HL-60/S4 treated with phorbol 12-myristate 13-acetate at 8.2 ng/mL for 4 days and 3 days (cell line): ENCODE data around the gene ADAM10.

Source experiments
- in situ Hi-C: fragments of 300-500 bp; cut with MboI; formaldehyde crosslinking; loops from 2 replicates; pipeline ENCODE4 v1.15.0; 2022; ENCODE audit warnings: low sequenced_read_pairs

ADAM10 gene

DNA sequence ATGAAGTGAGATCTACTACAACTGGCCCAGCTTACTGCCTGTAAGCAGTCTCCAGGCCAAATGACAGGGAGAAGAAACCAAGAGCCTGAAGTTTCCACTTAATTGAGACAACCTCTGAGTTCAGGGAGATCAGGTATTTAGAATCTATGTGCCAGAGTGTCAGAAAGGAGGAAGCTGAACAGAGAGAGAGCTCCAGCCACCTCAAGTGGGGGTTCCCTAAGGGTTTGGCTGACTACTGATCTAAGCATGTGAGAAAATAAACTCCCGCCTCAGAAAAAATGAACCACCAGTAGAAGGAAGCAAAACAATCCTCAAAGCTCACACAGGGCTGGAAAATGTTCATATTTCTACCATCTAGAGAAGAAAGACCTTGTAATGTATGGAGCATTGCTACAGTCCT, 25.0 kb downstream of the ADAM10 start:
- in situ Hi-C loops, result no loop called here

DNA sequence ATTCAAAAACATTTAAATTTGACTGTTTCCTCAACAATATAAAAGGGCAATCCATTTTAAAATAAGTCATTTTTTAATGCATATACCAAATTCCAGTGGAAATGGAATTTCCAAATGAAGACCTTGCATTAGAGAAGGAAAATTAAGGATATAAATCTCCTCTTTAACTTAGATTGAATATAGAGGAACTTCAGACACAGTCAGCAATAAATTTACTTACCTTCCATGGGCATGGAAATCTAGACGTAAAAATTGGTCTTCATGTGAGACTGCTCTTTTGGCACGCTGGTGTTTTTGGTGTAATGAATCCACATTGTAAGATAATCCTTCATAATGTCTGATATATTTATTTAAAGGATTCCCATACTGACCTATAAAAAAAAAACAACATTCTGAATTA, 32.1 kb downstream of the ADAM10 start:
- in situ Hi-C loops, result no loop called here

DNA sequence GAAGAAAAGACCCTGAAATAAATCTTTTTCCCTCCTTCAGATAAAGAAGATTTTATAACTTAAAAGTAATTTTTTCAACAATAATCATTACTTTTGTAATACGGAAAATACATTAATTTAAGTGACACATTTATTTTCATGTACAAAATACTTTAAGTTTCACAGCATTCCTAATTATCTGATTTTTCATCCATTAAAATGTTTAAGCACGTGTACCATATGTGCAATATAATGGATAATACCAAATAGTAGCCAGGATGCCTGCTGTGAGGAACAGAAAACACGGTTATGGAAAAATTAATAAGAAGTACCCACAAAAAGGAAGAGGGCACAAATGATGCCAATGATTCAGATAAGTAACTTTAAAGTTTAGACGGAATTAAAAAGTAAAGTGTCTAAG, 33.5 kb downstream of the ADAM10 start:
- in situ Hi-C loops, result no loop called here

DNA sequence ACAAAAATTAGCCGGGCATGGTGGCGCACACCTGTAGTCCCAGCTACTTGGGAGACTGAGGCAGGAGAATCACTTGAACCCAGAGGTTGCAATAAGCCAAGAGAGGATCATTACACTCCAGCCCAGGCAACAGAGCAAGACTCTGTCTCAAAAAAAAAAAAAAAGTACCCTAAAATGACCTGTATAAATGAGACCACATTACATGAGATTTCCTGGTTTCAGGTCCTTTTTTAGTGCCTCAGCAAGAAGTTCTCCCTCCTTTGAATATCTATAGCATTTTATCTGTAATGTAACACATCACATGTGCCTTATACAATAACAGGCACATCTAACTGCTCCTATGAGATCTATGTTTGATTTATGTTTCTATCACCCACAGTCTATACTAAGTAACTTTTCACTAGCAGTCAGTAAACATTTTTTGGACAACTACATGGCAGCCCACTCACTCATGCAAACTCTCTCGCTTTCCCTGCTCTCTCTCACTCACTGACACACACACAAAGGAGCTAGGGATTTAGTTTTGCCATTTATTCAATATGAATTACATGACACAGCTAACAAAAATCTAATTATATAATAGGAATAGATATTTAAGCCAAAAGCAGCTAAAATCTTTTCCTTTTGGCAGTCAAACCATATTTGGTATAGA, 34.1 kb downstream of the ADAM10 start:
- in situ Hi-C loops, result no loop called here

DNA sequence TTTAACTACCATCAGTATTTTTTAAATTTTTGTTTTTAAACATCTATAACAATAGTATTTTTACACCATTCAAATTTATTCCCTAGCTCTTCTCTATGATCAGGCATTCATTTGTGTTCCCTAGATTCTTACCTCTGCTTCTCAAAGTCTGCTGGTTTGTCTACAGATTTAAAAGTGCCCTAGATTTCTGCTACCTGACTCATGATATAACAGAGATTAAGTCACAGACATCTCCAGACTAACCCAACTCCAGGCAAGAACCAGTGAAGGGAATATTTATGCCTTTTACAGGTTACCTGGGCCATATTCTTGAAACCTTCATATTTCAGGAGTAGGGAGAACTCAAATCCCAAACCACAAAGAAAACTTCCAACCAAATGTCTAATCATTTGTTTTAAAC, 38.8 kb downstream of the ADAM10 start:
- in situ Hi-C loops, result no loop called here

GRCh38 chr15:58707397-58707796, 42.1 kb downstream of the ADAM10 start:
- in situ Hi-C loops, result no loop called here

GRCh38 chr15:58705105-58705504, 44.4 kb downstream of the ADAM10 start:
- in situ Hi-C loops, result no loop called here

DNA sequence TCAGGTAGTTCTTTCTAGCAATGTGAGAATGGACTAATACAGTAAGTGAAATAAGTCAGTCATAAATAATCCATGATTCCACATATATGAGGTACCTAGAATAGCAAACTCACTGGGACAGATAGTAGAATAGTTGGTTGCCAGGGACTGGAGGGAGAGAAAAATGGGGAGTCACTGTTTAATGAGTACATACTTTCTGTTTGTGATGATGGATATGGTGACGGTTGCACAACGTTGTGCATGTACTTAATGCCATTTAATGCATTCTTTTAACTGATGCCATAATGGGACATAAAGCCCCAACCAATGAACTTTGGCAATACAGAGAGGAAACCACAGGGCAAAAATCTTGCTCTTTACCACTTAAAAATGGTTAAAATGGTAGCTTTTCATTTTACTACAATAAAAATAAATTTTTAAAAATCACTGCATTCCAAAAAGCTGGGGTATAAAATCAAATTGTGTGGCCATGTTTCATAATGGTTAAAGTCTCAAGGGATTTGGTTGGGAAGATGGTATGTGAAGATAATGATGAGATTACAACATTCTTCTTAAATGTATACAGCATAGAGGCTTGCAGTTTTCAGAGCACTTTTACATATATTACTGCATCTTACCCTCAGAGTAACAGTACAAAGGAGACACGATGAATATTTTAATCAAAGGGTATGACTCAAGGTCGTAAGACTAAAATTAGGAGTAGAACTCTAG, 45.2 kb downstream of the ADAM10 start:
- in situ Hi-C loops, result no loop called here

GRCh38 chr15:58703610-58704009, 45.9 kb downstream of the ADAM10 start:
- in situ Hi-C loops, result no loop called here

DNA sequence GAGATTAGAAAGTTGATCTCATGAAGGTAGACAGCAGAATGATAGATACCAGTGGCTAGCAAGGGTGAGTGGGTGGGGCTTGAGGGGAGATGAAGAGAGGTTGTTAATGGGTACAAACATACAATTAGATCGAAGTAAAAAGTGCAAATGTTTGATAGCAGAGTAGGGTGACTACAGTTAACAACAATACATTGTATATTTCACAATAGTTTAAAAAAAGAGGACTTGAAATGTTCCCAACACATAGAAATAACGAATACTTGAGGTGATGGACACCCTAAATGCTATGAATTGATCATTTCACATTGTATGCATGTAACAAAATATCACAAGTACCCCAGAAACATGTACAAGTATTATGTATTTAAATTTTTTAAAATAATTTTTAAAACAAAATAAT, 47.3 kb downstream of the ADAM10 start:
- in situ Hi-C loops, result no loop called here

DNA sequence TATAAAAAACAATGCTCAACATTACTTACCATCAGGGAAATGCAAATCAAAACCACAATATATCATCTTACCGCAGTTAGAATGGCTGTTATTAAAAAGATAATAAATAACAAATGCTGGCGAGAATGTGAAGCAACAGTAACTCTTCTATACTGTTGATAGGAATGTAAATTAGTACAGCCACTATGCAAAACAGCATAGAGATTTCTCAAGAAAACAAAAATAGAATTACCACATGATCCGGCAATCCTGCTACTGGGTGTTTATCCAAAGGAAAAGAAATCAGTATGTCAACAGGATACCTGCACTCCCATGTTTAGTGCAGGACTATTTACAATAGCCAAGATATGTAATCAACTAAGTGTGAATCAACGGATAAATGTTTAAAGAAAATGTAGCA, 48.1 kb downstream of the ADAM10 start:
- in situ Hi-C loops, result no loop called here

DNA sequence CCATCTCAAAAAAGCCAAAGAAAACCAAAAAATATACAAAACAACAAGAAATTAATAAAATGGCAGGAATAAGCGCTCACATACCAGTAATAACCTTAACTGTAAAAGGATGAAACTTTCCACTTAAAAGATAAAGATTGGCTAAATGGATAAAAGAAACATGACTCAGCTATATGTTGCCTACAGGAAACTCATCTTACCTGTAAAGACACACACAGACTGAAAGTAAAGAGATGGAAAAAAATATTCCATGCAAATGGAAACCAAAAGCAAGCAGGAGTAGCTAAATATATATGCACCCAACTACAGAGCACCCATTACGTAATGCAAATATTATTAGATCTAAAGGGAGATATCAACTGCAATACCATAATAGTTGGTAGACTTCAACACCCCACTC, 49.7 kb downstream of the ADAM10 start:
- in situ Hi-C loops, result no loop called here

DNA sequence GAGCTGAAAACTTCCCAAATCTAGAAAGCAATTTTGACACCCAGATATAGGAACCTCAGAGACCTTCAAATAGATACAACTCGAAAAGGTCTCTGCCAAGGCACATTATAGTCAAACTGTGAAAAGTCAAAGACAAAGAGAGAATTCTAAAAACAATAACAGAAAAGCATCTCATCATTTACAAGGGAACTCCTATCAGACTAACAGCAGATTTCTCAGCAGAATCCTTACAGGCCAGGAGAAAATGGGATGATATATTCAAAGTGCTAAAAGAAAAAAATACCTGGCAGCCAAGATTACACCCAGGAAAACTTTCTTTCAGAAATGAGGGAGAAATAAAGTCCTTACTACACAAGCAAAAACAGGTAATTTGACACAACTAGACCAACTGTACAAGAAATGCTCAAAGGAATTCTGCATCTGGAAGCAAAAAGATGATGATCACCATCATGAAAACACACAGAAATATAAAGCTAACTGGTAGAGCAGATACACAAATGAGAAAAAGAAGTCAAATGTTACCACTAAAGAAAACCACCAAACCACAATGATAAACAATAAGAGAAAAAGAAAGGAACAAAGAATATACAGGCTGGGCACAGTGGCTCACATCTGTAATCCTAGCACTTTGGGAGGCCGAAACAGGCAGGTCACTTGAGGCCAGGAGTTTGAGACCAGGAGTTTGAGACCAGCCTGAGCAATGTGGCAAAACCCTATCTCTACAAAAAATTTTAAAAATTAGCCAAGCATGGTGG, 50.4 kb downstream of the ADAM10 start:
- in situ Hi-C loops, result no loop called here

- in situ Hi-C loops, result no loop called here
Observed at GRCh38 chr15:58697220-58697619, 52.3 kb downstream of the ADAM10 start.

- in situ Hi-C loops, result no loop called here
Observed at GRCh38 chr15:58696738-58697137, 52.8 kb downstream of the ADAM10 start.

GRCh38 chr15:58694641-58695398, 54.7 kb downstream of the ADAM10 start:
- in situ Hi-C loops, result no loop called here

- in situ Hi-C loops, result no loop called here
Observed at GRCh38 chr15:58690703-58691102, 58.8 kb downstream of the ADAM10 start.

GRCh38 chr15:58689646-58690045, 59.9 kb downstream of the ADAM10 start:
- in situ Hi-C loops, result no loop called here

- in situ Hi-C loops, result no loop called here
Observed at GRCh38 chr15:58686286-58686685, 63.2 kb downstream of the ADAM10 start.

GRCh38 chr15:58684751-58685150, 64.8 kb downstream of the ADAM10 start:
- in situ Hi-C loops, result no loop called here

DNA sequence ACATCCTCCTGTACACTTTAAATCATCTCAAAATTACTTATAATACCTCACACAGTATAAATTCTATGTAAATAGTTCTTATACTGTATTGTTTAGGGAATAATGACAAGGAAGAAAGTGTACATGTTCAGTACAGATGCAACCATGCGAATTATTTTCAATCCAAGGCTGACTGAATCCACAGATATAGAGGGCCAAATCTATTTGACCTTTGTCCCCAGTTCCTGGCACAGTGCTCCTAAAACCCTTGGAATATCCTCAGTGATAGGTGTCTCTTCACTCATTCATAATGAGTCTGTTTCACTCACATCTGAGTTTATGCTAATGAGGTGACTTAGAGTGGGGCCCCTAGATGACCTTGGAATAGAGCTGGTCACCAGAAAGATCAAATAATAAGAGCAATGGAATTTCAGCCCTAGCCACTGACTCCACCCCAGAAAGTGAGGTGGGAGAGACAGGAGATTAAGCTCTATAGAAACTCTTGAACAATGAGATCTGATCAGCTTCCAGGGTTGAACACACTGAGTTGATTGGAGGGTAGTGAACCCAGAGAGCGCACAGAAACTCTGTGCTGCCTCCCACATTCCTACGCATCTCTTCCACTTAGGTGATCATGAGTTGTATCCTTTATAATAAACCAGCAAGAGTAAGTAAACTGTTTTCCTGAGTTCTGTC, 65.3 kb downstream of the ADAM10 start:
- in situ Hi-C loops, result no loop called here
